NCI-H2107 (cell line): ENCODE results near the gene TBCEL.

Source experiments
- DNase-seq: peaks from one replicate; lab custom pipeline; 2025; lab: John Stamatoyannopoulos, UW

TBCEL gene

GRCh38 chr11:121063728-121064127, 39.8 kb downstream of the TBCEL start:
- no peak for DNase-seq

DNA sequence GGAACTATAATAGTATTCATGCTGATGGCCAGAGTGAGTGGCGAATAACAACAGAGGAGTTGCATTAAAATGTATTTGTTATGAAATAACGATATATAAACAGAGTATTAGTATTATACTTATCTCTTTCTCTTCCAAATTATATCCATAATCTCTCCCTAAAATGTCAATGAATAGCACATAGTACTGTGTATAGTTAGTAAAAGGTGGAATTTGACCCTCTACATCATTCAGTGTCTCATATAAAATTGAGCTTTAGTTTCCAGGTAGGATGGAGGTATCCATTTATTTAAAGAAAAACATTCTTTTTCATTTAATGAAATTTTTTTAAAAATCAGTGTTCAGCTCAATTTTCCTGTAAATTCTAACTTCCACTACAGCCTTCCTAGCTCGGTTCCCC, 42.7 kb downstream of the TBCEL start:
- no peak for DNase-seq

DNA sequence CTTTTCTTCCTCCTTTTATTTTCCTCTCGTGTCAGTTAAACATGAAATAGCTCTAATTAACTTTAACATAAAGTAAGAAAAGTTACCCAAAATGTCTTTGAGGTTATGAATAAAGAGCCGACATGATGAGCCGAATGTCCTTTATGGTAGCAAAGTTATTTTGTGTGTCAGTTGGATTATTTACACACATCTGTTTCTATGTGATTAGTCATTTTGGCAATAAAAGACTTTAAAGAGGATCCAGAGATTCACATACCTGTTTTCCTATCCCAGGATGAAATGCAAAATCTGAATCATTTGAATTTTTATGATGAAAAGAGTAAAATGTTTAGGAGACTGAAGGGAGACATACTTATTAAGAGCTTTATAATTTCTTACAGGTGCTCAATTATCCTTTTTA, 43.1 kb downstream of the TBCEL start:
- no peak for DNase-seq

GRCh38 chr11:121067453-121067852, 43.6 kb downstream of the TBCEL start:
- DNase-seq = no peak

- DNase-seq = no peak
Measured at GRCh38 chr11:121067962-121068647, 44.2 kb downstream of the TBCEL start.

DNA sequence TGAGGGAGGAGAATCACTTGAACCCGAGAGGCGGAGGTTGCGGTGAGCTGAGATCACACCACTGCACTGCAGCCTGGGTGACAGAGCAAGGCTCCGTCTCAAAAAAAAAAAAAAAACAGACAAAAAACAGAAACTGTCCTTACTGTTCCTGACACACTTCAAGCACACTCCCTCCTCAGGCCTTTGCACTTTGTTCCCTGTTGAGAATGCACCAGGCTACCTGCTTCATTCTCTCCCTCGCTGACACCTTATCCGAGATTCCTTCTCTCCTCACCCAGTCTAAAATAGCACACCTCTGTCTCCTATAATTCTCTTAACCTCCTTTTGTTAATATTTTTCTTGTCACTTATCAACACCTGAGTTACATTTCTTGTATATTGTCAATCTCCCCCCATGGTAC, 44.9 kb downstream of the TBCEL start:
- no peak for DNase-seq

DNA sequence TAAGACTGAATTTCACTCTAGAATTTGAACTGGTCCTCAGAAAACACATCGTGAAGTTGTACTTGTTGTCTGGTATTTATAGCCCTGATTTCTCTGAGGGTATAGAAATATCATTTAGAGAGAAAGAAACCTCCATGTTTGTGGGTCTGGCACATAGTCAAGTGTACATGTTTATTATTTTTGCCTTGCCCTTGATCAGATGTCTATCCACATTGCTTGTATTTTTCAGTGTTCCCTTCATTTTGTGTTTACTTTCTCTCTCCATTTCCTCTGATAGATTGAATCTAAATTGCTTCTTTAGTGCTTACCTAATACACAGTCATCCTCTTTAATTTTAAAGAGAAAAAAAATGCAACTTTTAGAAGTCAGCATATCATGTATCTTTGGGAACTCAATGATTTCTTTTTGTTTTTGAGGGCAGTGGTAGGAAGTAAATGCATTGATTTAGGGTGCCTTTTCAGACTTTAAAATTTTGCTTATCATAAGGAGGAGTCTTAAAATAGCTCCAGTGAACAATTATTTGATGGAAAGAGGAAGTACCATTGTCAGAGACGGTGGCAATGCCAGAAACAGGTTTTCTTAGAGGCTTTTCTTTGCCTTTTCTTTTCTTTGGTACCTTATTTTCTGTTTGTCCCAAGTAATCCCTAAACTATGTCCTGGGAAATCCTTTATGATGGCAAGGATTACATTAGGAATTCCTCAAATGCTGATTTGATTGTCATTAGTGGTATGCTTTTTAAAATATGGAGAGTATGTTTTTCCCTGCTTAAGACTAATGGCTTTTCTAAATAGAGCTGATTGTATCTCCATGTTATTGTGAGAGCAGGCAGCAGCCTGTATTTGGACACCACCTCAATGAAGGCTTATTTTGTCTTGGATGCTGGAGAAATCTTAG, 47.3 kb downstream of the TBCEL start:
- no peak for DNase-seq

DNA sequence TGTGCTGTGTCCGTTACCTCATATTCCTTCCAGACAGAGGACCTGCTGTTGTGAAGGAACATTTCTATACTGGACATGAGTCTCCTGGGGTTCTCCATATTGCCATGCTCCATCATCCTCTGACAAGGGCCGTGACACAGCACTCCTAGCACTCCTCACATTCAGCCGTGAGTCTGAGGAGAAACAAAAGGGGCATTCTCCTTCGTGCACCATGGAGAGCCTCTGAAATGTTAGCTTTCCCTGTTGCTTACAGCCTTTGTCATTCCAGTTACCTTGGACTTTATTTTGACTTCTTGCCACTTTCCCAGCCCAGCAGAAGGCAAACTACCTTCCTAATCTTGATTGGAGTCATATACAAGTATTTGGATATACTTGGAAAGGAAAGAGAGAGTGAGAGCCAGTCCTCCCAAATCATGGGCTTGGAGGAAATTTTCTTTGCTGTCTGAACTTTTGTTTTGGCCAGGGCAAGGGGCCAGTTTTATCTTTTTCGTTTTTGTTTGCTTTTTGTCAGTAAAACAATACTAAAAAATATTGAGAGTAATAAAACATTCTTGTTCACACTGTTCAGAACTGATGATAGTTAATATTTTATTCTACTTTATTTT, 48.0 kb downstream of the TBCEL start:
- DNase-seq = no peak

DNA sequence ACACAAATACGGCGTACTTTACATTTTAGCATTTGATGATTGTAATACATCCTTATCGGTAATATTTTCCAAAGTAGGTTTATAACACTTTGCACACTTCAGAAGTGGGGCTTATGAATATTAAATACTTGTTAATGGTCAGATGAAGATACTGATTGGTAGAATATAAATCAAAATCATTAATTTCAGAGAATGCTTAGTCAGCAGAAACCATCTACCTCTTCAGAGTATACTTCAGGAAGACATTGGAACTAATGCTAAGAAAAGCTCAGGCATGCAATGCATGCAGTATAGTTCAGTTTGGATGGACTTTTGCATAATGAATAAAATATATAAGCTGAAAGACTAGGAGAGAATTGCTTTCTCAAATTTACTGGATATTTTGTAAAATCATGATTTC, 57.4 kb downstream of the TBCEL start:
- DNase-seq = no peak

DNA sequence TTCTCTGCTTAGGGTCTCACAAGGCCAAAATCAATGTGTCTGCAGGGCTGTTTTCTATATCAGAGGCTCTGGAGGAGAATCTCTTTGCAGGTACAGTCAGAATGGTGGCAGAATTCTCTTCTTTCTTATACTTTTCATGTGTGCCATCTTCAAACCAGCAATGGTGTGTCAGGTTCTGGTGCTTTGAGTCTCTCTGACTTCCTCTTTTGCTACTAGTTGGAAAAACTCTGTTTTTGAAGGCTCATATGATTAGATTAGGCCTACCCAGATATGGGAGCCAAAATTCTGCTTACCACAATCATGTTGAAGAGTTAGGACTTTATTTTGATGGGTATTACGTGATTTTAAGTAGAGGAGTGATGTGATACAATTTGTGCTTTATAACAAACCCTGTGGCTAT, 58.3 kb downstream of the TBCEL start:
- no peak for DNase-seq

DNA sequence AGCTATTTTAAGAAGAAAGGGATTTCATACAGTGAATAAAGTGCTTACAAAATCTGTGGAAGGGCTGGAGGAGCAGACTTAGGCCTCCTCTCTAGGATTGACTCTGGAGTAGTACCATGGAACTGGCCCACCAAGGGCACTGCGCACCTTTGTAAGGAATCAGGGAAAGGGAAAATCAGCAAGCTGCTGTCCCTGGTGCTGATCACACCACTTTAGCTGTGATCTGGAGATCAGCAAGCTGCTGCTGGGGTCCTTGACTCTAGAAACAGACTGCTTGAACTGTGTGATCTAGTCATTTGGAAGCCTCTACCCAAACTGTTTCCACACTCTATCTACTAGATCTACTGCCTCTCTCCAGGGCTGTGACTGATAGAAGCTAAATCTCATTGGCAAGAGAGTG, 58.8 kb downstream of the TBCEL start:
- DNase-seq = no peak

DNA sequence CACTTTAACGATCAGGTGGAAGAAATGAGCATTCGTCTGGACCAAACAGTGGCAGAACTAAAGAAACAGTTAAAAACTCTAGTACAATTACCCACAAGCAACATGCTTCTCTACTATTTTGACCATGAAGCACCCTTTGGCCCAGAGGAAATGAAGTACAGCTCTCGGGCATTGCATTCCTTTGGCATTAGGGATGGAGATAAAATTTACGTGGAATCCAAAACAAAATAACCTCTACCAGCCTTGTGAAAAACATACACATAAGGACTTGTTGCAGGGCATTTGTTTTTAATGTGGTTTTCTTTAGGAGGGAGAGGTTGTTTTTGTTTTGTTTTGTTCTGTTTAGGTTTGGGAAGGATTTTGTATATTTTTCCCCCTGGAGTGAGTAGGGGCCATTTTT, 63.0 kb downstream of the TBCEL start:
- DNase-seq = no peak

- DNase-seq = no peak
Measured at GRCh38 chr11:121089566-121089965, 65.7 kb downstream of the TBCEL start.

DNA sequence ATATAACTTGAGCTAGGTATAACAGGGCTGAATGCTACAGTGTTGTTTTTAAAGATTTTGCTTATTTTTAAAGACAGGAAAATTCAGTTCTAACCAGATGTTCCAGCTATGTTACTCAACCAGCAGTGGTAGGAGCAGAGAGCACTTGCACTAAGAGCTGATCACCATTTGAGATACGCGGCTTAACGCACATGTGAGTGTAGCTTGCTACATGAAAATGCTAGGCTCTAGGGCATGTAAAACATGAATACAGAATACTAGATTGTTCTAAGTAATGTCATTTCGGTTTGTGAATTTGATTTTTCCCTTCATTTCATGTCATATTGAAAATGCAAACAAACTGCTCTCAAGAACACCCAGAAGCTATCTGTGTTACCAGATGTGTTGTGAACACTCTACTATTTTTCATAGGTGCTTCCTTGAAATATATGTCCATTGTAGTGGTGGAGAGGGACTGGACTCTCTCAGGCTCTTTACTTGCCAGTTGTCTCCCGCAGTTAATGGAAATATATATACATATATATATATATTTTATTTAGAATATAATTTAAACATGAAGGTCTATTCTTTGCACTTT, 66.3 kb downstream of the TBCEL start:
- no peak for DNase-seq

DNA sequence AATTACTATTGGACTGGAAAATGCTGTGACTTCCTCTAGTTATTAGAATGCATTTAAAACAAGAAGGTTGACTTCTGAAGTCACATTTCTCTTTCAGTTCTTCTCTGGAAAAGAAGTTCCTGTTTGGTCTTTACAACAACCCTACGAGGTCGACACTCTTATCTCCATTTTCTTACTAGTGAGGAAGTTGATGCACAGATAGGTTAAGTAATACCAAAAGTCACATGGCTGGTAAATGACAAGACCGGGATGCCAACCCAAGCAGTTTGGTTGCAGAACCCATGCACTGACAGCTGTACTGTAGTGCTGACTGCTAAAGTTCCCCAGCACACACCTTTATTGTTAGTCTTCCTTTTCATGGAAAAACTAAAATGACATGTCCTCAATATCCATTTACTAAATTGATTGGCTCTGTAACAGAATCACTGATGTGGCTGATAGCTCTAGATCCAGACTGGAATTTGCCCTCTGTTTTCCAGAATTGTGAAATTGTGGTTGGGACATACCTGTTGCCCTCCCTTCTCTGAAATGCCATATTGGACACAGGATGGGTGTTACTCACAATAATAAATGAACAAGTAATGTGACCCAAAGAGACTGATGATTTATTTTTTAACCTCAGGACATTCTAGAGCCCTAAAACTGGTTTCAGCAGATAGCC, 67.7 kb downstream of the TBCEL start:
- no peak for DNase-seq

GRCh38 chr11:121095561-121095960, 71.7 kb downstream of the TBCEL start:
- no peak for DNase-seq

DNA sequence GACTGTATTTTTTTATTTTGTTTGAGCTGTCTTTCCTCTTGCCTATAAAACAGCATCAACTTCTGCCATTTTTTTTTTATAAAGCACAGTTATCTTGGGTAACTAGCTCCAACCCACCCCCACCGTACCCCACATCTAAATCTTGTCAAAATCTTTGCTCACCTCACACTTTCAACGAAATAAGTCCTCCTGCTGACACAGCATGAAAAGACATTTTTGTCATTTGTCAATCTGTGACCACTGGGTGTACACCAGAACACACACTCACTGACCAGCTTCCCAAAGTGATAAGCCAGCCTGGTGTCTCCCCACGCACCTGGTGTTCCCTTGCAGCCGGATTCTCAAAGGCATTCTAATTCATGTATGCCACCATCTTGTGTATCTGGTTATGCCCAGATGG, 75.5 kb downstream of the TBCEL start:
- no peak for DNase-seq

DNA sequence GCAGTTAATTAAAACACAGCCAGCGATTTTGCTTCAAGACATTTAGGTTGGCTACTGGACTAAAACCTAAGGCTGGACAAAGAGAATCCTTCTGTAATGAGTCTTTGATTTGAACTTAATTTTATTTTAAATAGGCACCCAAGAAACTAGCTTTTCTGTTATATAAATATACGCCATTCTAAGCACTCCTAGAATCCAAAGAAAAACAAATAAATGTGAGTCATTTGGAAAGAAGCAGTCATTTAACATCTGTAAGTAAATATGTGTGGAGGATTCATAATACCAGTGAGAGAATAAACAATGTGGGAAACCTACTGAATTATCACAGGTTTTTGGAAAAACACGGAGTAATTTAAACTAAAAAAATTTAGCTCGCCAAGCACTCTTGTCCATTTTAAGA, 76.0 kb downstream of the TBCEL start:
- DNase-seq = no peak

- DNase-seq = no peak
Measured at GRCh38 chr11:121100943-121101342, 77.0 kb downstream of the TBCEL start, which contains the start of gene TECTA. Gene TECTA, plus strand, starts transcription at chr11:121101243. Its CDS starts 1,423 bp downstream, at chr11:121102666.

- no peak for DNase-seq
Measured at GRCh38 chr11:121104312-121104762, 80.4 kb downstream of the TBCEL start.

DNA sequence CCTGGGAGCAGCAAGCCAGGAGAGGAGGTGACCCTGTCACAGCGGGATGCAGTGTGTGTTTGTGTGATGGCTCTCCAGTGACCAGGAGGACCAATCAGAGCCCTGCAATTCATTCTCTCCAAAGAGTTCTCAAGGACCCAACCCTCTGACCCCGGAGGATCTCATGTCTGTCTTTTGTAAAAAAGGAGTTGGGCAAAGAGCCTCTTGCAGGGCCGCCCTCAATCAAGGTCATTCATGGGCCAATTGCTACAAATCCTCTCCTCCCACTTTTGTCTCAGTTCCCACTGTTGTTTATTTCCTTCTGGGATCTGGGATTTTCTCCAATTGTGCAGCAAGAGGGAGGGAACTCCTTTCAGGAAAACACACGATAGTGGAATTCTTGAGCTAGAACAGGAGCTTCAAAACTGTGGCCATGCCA, 81.2 kb downstream of the TBCEL start:
- DNase-seq = no peak
